SK-N-MC (cell line): Measurements from ENCODE around the gene GSTT2.
"Not testable (repeated sequence)": the region's sequence is repeated elsewhere in the genome, so short reads cannot be mapped to it uniquely, and the experiment has no call there.

Experiments used
- EZH2 ChIP-seq: fragments of 200-600 bp; sonication (generic); IDR thresholded peaks from one replicate; pipeline ENCODE4 v1.6.1; 2017; ENCODE audit warnings: antibody characterized with exemption
- FOXP2 ChIP-seq: optimal IDR thresholded peaks from 2 replicates; pipeline ENCODE3; 2011; ENCODE audit warnings: mild to moderate bottlenecking, moderate library complexity; ENCODE audit not compliant: insufficient read depth; ENCODE audit errors: extremely low read length, control extremely low read depth
- POLR2AphosphoS5 ChIP-seq: IDR thresholded peaks from 2 replicates; pipeline ENCODE4 v1.6.1; 2012; ENCODE audit warnings: mild to moderate bottlenecking, low read depth, low read length, borderline replicate concordance

- not testable (repeated sequence) for TF ChIP-seq FOXP2, POLR2AphosphoS5, EZH2
Observed at GRCh38 chr22:23949764-23950163, 30.2 kb upstream of the GSTT2 start.
